ENCODE results near the gene ARHGEF19. TPM values are rescaled to one million over a fixed set of nuclear protein-coding genes. Genes with fewer than 3 reads are reported as not detected.
A peak's percentile ranks its signal among the peaks of the same experiment; 100 is the strongest.

ARHGEF19 gene
- total and polyA plus RNA-seq, 11 donors = 0.97 to 3.8 (median 2.3) TPM

DNA sequence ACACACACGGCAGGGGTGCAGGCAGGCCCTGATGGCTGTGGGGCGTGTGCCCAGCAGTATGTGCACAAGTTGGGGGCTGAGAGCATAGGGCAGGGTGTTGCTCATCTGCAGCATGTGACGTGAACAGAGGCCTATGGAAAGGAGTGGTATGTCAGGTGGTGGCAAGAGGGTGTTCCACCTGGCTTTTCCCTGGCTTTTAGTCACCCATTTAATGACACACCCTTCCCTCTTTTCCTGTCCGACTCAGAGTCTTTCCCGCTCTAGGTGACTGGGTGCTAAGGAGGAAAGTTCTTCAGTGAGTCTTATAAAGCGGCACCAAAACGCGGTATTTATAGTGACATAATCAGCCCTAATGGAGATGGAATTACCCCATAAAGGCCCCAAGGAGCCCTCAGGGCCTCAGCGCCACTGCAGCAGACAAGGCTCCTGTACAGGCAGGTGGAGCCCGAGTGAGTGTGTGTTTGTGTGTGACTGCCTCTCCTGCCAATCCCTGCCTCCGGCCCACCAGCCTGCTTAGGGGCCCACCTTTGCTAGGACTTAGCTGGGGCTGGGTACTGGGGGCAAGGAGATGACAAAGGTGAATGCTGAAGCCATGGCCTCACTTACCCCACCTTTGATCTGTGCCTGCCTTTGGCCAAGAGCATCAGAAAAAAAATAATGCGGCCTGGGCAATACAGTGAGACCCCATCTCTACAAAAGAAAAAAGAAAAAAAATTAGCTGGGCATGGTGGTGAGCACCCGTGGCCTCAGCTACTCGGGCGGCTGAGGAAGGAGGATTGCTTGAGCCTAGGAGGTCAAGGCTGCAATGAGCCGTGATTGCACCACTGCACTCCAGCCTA, 53.2 kb downstream of the ARHGEF19 start:
- H3K27me3 ChIP-seq = peaks cover 0 to 18% (median 0%) of the 10 kb centered on the region in 9 donors
- no peaks in the 10 kb centered on the region for H3K36me3 ChIP-seq
- 87 to 94% (median 92%) methylated on average over 16 of the region's 16 CpGs for WGBS, 4 donors
- TF ChIP-seq, protein P1, sequence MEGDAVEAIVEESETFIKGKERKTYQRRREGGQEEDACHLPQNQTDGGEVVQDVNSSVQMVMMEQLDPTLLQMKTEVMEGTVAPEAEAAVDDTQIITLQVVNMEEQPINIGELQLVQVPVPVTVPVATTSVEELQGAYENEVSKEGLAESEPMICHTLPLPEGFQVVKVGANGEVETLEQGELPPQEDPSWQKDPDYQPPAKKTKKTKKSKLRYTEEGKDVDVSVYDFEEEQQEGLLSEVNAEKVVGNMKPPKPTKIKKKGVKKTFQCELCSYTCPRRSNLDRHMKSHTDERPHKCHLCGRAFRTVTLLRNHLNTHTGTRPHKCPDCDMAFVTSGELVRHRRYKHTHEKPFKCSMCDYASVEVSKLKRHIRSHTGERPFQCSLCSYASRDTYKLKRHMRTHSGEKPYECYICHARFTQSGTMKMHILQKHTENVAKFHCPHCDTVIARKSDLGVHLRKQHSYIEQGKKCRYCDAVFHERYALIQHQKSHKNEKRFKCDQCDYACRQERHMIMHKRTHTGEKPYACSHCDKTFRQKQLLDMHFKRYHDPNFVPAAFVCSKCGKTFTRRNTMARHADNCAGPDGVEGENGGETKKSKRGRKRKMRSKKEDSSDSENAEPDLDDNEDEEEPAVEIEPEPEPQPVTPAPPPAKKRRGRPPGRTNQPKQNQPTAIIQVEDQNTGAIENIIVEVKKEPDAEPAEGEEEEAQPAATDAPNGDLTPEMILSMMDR (IDR thresholded peaks at IDR 0.05) = no peak
- TF ChIP-seq POLR2A (IDR thresholded peaks at IDR 0.05) = no peak
- intact Hi-C loops (cut with DNase I) = no loop called here
- no peak overlapping the region for H3K4me3 ChIP-seq
- H3K9me3 ChIP-seq = no peaks in the 10 kb centered on the region
- no peak overlapping the region for H3K27ac ChIP-seq
- peaks cover 0 to 43% (median 12%) of the 10 kb centered on the region in 12 donors for H3K4me1 ChIP-seq
- DNase-seq = no peak
- ATAC-seq = no peak

- TF ChIP-seq POLR2A (IDR thresholded peaks at IDR 0.05) = no peak
- TF ChIP-seq, protein P1 (IDR thresholded peaks at IDR 0.05) = no peak
- peaks cover 0 to 18% (median 0%) of the 10 kb centered on the region in 9 donors for H3K27me3 ChIP-seq
- H3K36me3 ChIP-seq = no peaks in the 10 kb centered on the region
- H3K9me3 ChIP-seq = no peaks in the 10 kb centered on the region
- no peak overlapping the region for H3K4me3 ChIP-seq
- intact Hi-C loops (cut with DNase I) = no loop called here
- peaks cover 0 to 53% (median 23%) of the 10 kb centered on the region in 12 donors for H3K4me1 ChIP-seq
- WGBS, 4 donors = 69 to 82% (median 82%) methylated on average over 5 of the region's 5 CpGs
- no peak for ATAC-seq
- DNase-seq = no peak
- H3K27ac ChIP-seq = no peak overlapping the region
Observed at GRCh38 chr1:16158025-16158424, 54.4 kb downstream of the ARHGEF19 start.

DNA sequence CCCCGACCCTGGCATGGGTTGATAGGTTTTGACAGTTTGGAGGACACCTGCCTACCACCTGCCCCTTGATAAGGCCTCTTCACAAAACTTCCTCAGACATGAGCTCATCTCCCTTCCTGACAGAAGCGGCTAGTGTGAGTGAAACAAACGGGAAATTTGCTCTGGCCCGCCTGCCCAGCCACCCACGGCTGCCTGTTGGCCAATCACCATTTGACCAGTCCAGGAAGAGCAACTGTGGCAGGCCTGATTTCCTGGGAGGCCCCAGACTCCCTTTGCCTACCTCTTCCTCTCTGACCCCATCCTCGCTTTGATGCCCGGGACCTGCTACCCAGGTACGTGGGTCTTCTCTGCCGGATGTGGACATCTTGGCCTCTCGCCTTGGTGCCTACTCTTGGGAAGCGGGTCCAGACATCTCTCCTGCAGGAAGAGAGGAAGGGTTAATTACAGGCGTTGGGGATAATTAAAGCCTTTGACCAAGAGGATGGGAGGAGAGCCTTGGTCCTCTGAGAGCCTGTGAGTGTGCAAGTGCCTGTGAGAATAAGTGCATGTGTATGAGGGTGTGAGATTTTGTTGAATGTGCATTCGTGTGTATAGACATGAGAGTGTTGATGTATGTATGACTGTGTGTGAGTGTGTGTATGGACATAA, 55.5 kb downstream of the ARHGEF19 start:
- WGBS, 4 donors = 73 to 79% (median 77%) methylated on average over 13 of the region's 13 CpGs
- ATAC-seq (peak in 1 of 4 donors; percentile 16), DNase-seq (peak in 2 of 5 donors; percentile 36 to 49)
- intact Hi-C loops (cut with DNase I) = loop anchor here in 2 of 10 donors (2.0 kb wide), 2 partner anchors 22 to 24 kb away; no protein-coding TSS in a partner anchor
- no peaks in the 10 kb centered on the region for H3K9me3 ChIP-seq
- peaks cover 0 to 13% (median 0%) of the 10 kb centered on the region in 9 donors for H3K27me3 ChIP-seq
- H3K27ac ChIP-seq = peak overlapping the region in 11 of 12 donors; percentile 85 to 96 (median 92)
- H3K4me1 ChIP-seq = peaks cover 2 to 52% (median 34%) of the 10 kb centered on the region in 12 donors
- H3K4me3 ChIP-seq = peak overlapping the region in 3 of 12 donors; percentile 3 to 71 (median 12)
- no peak for TF ChIP-seq POLR2A (IDR thresholded peaks at IDR 0.05)
- TF ChIP-seq, protein P1 (IDR thresholded peaks at IDR 0.05) = no peak
- no peaks in the 10 kb centered on the region for H3K36me3 ChIP-seq

Data from heart left ventricle (tissue), 16 donors.